OCI-LY3 (cell line): ENCODE measurements around the gene RUNX2.

Experiments
- EZH2phosphoT487 ChIP-seq: fragments of 200-600 bp; shearing (Covaris generic); IDR thresholded peaks from 2 replicates; pipeline ENCODE4 v1.6.1; 2018; ENCODE audit warnings: antibody characterized with exemption, mixed run types, low read depth
- TF ChIP-seq, protein P1 (sequence below): fragments of 200-600, 300-600 bp; sonication (generic); IDR thresholded peaks from 2 replicates; pipeline ENCODE4 v1.5.1; 2014; ENCODE audit warnings: antibody characterized with exemption, low read length, low read depth

DNA sequence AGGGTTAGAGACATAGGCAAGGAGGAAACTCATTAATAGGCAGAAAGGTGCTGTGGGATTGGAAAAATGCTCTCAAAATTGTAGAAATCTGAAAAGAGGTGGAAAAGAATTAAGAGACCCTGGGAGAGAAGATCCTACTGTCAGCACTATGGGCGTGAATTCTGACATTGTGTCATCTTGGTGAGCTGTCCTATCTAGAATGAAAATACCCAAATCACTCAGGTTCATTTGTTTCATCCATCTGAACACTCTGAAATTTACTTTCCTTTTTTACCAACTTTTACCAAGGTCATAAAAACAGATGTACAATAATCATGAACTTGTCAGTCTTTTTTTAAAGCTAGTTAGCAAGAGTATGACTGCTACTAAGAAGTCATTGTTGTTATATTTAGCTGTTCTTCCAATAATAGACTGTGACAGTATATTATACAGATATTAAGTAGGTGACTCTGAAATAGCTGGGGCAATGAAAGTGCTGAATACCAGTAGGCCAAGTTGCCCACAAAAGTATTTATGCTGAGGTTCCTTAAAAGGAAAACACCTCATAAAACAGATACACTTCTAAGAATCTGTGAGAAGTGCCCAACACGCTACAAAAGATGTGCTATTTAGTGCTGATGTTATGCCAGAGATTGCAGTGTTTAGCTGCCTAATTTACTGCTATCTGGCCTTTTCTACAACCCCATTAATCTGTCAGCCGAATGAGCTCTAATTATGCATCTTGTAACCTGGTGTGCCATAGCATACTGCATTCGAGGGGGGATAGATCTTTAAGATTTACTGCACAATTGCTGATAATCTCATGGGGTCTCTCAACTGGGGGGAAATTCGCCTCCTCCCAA lies 267.1 kb downstream of the RUNX2 start:
- TF ChIP-seq, protein P1, sequence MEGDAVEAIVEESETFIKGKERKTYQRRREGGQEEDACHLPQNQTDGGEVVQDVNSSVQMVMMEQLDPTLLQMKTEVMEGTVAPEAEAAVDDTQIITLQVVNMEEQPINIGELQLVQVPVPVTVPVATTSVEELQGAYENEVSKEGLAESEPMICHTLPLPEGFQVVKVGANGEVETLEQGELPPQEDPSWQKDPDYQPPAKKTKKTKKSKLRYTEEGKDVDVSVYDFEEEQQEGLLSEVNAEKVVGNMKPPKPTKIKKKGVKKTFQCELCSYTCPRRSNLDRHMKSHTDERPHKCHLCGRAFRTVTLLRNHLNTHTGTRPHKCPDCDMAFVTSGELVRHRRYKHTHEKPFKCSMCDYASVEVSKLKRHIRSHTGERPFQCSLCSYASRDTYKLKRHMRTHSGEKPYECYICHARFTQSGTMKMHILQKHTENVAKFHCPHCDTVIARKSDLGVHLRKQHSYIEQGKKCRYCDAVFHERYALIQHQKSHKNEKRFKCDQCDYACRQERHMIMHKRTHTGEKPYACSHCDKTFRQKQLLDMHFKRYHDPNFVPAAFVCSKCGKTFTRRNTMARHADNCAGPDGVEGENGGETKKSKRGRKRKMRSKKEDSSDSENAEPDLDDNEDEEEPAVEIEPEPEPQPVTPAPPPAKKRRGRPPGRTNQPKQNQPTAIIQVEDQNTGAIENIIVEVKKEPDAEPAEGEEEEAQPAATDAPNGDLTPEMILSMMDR: no peak
- no peak for TF ChIP-seq EZH2phosphoT487
